ENCODE measurements around the gene SLC4A5.
A peak's percentile ranks its signal among the peaks of the same experiment; 100 is the strongest.

Gene SLC4A5

DNA sequence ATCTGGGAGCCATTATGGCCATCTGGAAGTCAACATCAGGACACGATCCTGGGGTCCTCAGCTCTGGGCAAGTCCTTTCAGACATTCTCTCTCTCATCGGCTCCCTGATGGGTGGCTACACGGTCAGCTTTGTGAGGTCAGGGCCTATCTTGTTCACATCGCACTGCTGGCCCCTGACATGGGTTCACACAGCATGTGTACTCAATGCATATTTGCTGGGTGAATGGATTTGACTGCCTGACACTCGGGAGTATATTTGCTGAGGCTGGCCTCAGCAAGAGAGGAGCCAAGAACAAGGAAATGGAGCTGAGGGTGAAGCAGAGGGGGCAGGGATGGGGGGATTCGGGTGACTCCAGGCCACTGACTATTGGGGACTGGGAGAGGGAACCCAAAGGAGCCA, 50.5 kb downstream of the SLC4A5 start (continued):
- TF ChIP-seq, protein P1, sequence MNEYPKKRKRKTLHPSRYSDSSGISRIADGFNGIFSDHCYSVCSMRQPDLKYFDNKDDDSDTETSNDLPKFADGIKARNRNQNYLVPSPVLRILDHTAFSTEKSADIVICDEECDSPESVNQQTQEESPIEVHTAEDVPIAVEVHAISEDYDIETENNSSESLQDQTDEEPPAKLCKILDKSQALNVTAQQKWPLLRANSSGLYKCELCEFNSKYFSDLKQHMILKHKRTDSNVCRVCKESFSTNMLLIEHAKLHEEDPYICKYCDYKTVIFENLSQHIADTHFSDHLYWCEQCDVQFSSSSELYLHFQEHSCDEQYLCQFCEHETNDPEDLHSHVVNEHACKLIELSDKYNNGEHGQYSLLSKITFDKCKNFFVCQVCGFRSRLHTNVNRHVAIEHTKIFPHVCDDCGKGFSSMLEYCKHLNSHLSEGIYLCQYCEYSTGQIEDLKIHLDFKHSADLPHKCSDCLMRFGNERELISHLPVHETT (tag by site-specific recombination; IDR thresholded peaks at IDR 0.05), result no peak
- TF ChIP-seq ZNF274 (IDR thresholded peaks at IDR 0.05; ENCODE audit: low read length), result no peak
- TF ChIP-seq ZNF274 (tag by site-specific recombination; IDR thresholded peaks at IDR 0.05; ENCODE audit: borderline replicate concordance), result no peak
- no peak for TF ChIP-seq ZNF138 (tag by site-specific recombination; IDR thresholded peaks at IDR 0.05; ENCODE audit: borderline replicate concordance)
- no peak for TF ChIP-seq SCRT1 (tag by site-specific recombination; IDR thresholded peaks at IDR 0.05; ENCODE audit: borderline replicate concordance)
- no peak for TF ChIP-seq ZFP41 (tag by site-specific recombination; IDR thresholded peaks at IDR 0.05; ENCODE audit: borderline replicate concordance)
- no peak for TF ChIP-seq ZNF391 (tag by site-specific recombination; IDR thresholded peaks at IDR 0.05; ENCODE audit: borderline replicate concordance, low read depth)
- no peak for TF ChIP-seq SP7 (tag by site-specific recombination; IDR thresholded peaks at IDR 0.05)
- TF ChIP-seq ZNF146 (tag by site-specific recombination; IDR thresholded peaks at IDR 0.05), result no peak

DNA sequence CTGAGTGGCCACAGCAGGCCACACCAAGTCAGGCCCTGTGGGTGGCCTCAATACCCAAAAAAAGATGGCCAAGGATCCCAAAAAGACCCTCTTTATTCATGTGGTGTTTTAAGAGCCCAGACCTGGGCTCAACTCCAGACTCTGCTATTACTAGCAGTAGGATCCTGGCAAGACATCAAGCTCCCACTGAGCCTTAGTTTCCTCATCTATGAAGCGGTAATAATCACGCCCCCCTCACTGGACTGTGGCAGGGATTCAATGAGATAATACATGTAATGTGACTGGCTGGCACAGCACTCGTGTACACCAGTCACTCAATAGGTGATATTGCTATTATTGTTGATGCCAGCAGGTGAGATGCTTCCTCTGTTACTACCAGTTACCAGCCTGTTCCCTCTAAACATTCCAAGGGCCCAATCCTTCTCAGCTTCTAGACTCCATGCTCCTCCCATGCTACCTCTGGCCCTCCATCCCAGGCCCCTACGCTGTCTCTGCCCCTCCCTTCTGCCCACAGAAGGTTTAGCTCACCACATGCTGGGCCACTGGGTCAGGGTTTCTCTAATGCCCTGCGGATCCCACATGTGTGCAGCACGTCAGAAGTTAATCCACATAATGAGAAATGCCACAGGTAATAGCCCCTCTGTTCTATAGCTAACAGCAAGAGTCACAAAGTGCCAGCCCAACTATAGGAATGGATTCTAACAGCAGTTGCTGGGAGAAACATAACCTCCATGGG, 51.2 kb downstream of the SLC4A5 start:
- Histone ChIP-seq H3K4me1 (ENCODE audit: control insufficient read depth, insufficient read depth, low read length) (no peaks in the 10 kb centered on the region), H3K9me3 (ENCODE audit: control insufficient read depth, insufficient read depth, low read depth, low read length) (no peaks in the 10 kb centered on the region), H3K36me3 (ENCODE audit: control insufficient read depth in 2 of 2, insufficient read depth in 1 of 2, low read length in 2 of 2) (no peaks in the 10 kb centered on the region), H3K4me3 (ENCODE audit: low read depth, low read length) (no peak overlapping the region), H3K27ac (ENCODE audit: extremely low read depth, low read depth, low read length) (no peak overlapping the region)
- CTCF ChIA-PET, result interaction anchor here (0.7 to 2.5 kb wide), 4 partner anchors 43 to 587 kb away, joined by 3 to 12 read pairs (median 3); no protein-coding TSS in a partner anchor
- TF ChIP-seq ZXDB (tag by site-specific recombination; IDR thresholded peaks at IDR 0.05) (no peak), ZIC2 (tag by site-specific recombination; IDR thresholded peaks at IDR 0.05) (peak; percentile 82)
- POLR2A ChIA-PET, result interaction anchor here (0.7 kb wide), 1 partner anchor 362 kb away, joined by 4 read pairs; the partner anchor contains the start of gene SEMA4F

DNA sequence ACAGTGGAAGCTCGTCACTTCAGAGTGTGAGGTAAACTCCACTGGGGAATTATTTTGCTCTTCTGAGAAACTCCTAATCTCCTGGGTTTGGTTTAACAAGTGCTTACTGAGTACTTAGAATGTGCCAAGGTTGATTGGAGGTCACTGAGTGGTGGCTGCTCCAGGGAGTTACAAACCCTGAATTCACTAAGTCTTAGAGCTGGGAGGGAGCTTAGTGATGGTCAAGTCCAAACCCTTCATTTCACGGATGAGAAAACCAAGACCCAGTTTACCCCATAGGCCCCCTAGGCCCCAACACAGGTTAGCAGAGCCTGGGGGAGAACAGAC, 52.0 kb downstream of the SLC4A5 start:
- Histone ChIP-seq H3K4me3 (ENCODE audit: low read depth, low read length) (no peak overlapping the region), H3K4me1 (ENCODE audit: control insufficient read depth, insufficient read depth, low read length) (no peaks in the 10 kb centered on the region), H3K36me3 (ENCODE audit: control insufficient read depth in 2 of 2, insufficient read depth in 1 of 2, low read length in 2 of 2) (no peaks in the 10 kb centered on the region), H3K9me3 (ENCODE audit: control insufficient read depth, insufficient read depth, low read depth, low read length) (no peaks in the 10 kb centered on the region), H3K27ac (ENCODE audit: extremely low read depth, low read depth, low read length) (no peak overlapping the region)
- TF ChIP-seq PRDM1 (tag by site-specific recombination; IDR thresholded peaks at IDR 0.05) (no peak), SP3 (tag by site-specific recombination; IDR thresholded peaks at IDR 0.05) (no peak), TRIM28 (IDR thresholded peaks at IDR 0.05; ENCODE audit: borderline replicate concordance, low read length) (no peak), ZNF266 (tag by site-specific recombination; IDR thresholded peaks at IDR 0.05; ENCODE audit: low read depth) (no peak), ZNF146 (tag by site-specific recombination; IDR thresholded peaks at IDR 0.05) (no peak), ZNF76 (tag by site-specific recombination; IDR thresholded peaks at IDR 0.05; ENCODE audit: borderline replicate concordance, low read depth) (no peak), ZNF837 (tag by site-specific recombination; IDR thresholded peaks at IDR 0.05) (no peak), ZFP3 (tag by site-specific recombination; IDR thresholded peaks at IDR 0.05; ENCODE audit: low read depth) (no peak), OVOL3 (tag by site-specific recombination; IDR thresholded peaks at IDR 0.05) (no peak), ZNF211 (tag by site-specific recombination; IDR thresholded peaks at IDR 0.05; ENCODE audit: low read depth) (no peak), ZNF10 (tag by site-specific recombination; IDR thresholded peaks at IDR 0.05) (no peak), ZXDB (tag by site-specific recombination; IDR thresholded peaks at IDR 0.05) (no peak), ZNF223 (tag by site-specific recombination; IDR thresholded peaks at IDR 0.05) (no peak)
- TF ChIP-seq, protein P2, sequence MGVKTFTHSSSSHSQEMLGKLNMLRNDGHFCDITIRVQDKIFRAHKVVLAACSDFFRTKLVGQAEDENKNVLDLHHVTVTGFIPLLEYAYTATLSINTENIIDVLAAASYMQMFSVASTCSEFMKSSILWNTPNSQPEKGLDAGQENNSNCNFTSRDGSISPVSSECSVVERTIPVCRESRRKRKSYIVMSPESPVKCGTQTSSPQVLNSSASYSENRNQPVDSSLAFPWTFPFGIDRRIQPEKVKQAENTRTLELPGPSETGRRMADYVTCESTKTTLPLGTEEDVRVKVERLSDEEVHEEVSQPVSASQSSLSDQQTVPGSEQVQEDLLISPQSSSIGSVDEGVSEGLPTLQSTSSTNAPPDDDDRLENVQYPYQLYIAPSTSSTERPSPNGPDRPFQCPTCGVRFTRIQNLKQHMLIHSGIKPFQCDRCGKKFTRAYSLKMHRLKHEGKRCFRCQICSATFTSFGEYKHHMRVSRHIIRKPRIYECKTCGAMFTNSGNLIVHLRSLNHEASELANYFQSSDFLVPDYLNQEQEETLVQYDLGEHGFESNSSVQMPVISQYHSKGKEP (tag by site-specific recombination; IDR thresholded peaks at IDR 0.05), result no peak
- CTCF ChIA-PET, result interaction anchor here (0.6 to 2.5 kb wide), 6 partner anchors 10 to 607 kb away, joined by 3 to 12 read pairs (median 3); no protein-coding TSS in a partner anchor
- POLR2A ChIA-PET, result no interaction called here

Data from HEK293 (cell line).